A549 (cell line): ENCODE results near the gene KLHL35. TPM values are rescaled to one million over a fixed set of nuclear protein-coding genes. Genes with fewer than 3 reads are reported as not detected.
A peak's percentile ranks its signal among the peaks of the same experiment; 100 is the strongest.

Source experiments
- ATAC-seq, 2 experiments: fragments of 200-7000 bp in 1 of 2; fragments of >200 bp in 1 of 2; cut with Nextera tagmentation in 1 of 2; cut with Tn5 transposase in 1 of 2; 3 replicates each; pipeline versions ENCODE4 v1.8.0 to v1.9.1; 2018 to 2020; ENCODE audit warnings: mild to moderate bottlenecking in 1 of 2, moderate library complexity in 1 of 2
- CTCF ChIA-PET: fragments of 300-600 bp; sonication (Branson Sonifier 250); formaldehyde crosslinking; extraction: SDS; loops from one replicate; lab custom pipeline; 2021; ENCODE audit warnings: antibody characterized with exemption, inconsistent platforms; lab: Yijun Ruan, JAX
- POLR2A ChIA-PET: fragments of 350-600 bp; formaldehyde crosslinking; extraction: SDS; loops from one replicate; lab custom pipeline; 2021; ENCODE audit warnings: antibody characterized with exemption, inconsistent platforms; lab: Yijun Ruan, JAX
- DNase-seq, 2 experiments: peaks; one replicate each; pipeline versions ENCODE4 v3.0.0 to v3.0.0-alpha.2; 2011 to 2016; ENCODE audit warnings: low read depth in 1 of 2, low spot score in 1 of 2
- FAIRE-seq: peaks from 2 replicates; lab custom pipeline; 2011; peaks lifted over from hg19 to GRCh38; lab: Jason Lieb, UNC
- H3K27ac ChIP-seq, 2 experiments: fragments of >200 bp; sonication (Bioruptor Twin); formaldehyde crosslinking; 3 replicates each; pipeline ENCODE4 v1.5.1; 2016 to 2017
- H3K4me1 ChIP-seq: fragments of >200 bp; sonication (Bioruptor Twin); formaldehyde crosslinking; 3 replicates; pipeline ENCODE4 v1.6.1; 2016
- H3K4me2 ChIP-seq: fragments of >200 bp; sonication (Bioruptor Twin); formaldehyde crosslinking; 3 replicates; pipeline ENCODE4 v1.6.1; 2016
- H3K4me3 ChIP-seq: fragments of >200 bp; sonication (Bioruptor Twin); formaldehyde crosslinking; 3 replicates; pipeline ENCODE4 v1.5.1; 2016
- H3K9me3 ChIP-seq: fragments of >200 bp; sonication (Bioruptor Twin); formaldehyde crosslinking; 3 replicates; pipeline ENCODE4 v1.6.1; 2016
- BHLHE40 ChIP-seq: IDR thresholded peaks from 2 replicates; pipeline ENCODE4 v1.6.1; 2012; ENCODE audit warnings: low read depth, low read length, inconsistent platforms
- FOXS1 ChIP-seq: fragments of 250-450 bp; sonication (Bioruptor Pico); IDR thresholded peaks from 2 replicates; pipeline ENCODE4 v1.5.0; 2020; ENCODE audit warnings: mild to moderate bottlenecking, moderate library complexity
- HEYL ChIP-seq: fragments of 250-450 bp; sonication (Bioruptor Pico); IDR thresholded peaks from 2 replicates; pipeline ENCODE4 v1.8.0; 2021; ENCODE audit warnings: mild to moderate bottlenecking, moderate library complexity
- HOXA7 ChIP-seq: fragments of 250-450 bp; sonication (Bioruptor Pico); IDR thresholded peaks from 2 replicates; pipeline ENCODE4 v1.5.0; 2020; ENCODE audit warnings: mild to moderate bottlenecking, moderate library complexity
- HOXB13 ChIP-seq: fragments of 250-450 bp; sonication (Bioruptor Pico); IDR thresholded peaks from 2 replicates; pipeline ENCODE4 v1.5.0; 2020; ENCODE audit warnings: low read depth, mild to moderate bottlenecking, moderate library complexity
- JUNB ChIP-seq: fragments of >200 bp; sonication (Bioruptor Twin); formaldehyde crosslinking; IDR thresholded peaks from 2 replicates; pipeline ENCODE4 v1.6.1; 2016
- KDM1A ChIP-seq: fragments of 200-600 bp; sonication (generic); IDR thresholded peaks from 2 replicates; pipeline ENCODE4 v1.6.1; 2016; ENCODE audit warnings: low read depth, mild to moderate bottlenecking
- MAZ ChIP-seq: fragments of 150-350 bp; IDR thresholded peaks from 2 replicates; pipeline ENCODE4 v1.6.1; 2014; ENCODE audit warnings: antibody characterized with exemption, low read depth, low read length, borderline replicate concordance
- POLR2AphosphoS2 ChIP-seq: conservative IDR thresholded peaks from 2 replicates; pipeline ENCODE4 v1.6.1; 2012; ENCODE audit warnings: low read length, improper control_type of control experiment, inconsistent platforms
- RCOR1 ChIP-seq: fragments of 150-350 bp; IDR thresholded peaks from 2 replicates; pipeline ENCODE4 v1.6.1; 2014; ENCODE audit warnings: antibody characterized with exemption, low read length, low read depth
- SMC3 ChIP-seq: fragments of >200 bp; sonication (Bioruptor Twin); formaldehyde crosslinking; IDR thresholded peaks from 3 replicates; pipeline ENCODE4 v1.6.1; 2018; ENCODE audit warnings: inconsistent platforms
- TFCP2L1 ChIP-seq: fragments of 250-450 bp; sonication (Bioruptor Pico); IDR thresholded peaks from 2 replicates; pipeline ENCODE4 v1.5.0; 2021; ENCODE audit warnings: mild to moderate bottlenecking
- TP53 ChIP-seq: fragments of 250-450 bp; sonication (Bioruptor Pico); IDR thresholded peaks from 2 replicates; pipeline ENCODE4 v1.5.0; 2021; ENCODE audit warnings: mild to moderate bottlenecking, moderate library complexity
- ZC3H11A ChIP-seq: fragments of 450-650 bp; IDR thresholded peaks from 2 replicates; pipeline ENCODE4 v1.6.1; 2014; ENCODE audit warnings: antibody characterized with exemption, mild to moderate bottlenecking
- ZFP36 ChIP-seq: fragments of 450-650 bp; IDR thresholded peaks from 2 replicates; pipeline ENCODE4 v1.6.1; 2014; ENCODE audit warnings: borderline replicate concordance; ENCODE audit not compliant: partially characterized antibody
- ZSCAN20 ChIP-seq: fragments of 250-450 bp; sonication (Bioruptor Pico); IDR thresholded peaks from 2 replicates; pipeline ENCODE4 v1.8.0; 2022; ENCODE audit warnings: mild to moderate bottlenecking, moderate library complexity
- WGBS: methylation state at CpG from one replicate; pipeline ENCODE4 v1.1.6; 2017; ENCODE audit errors: missing lambda C conversion rate; 5-methylcytosine and 5-hydroxymethylcytosine counted together
- polyA plus RNA-seq, 4 experiments: library from polyadenylated mRNA; depleted of rRNA in 3 of 4; stranded (reverse); fragments of >200 nt; fragmentation: RNase III in 1 of 4; extraction: RNeasy Plus Mini Kit Qiagen cat#74134 plus additional on column Dnase treatment in 1 of 4; gene quantifications; 2 replicates in 3 of 4; 3 replicates in 1 of 4; pipeline ENCODE4 v1.2.3, GENCODE V29; 2011 to 2017
- TF ChIP-seq, protein P1 (sequence below): fragments of >200 bp; sonication (Bioruptor Twin); formaldehyde crosslinking; IDR thresholded peaks from 3 replicates; pipeline ENCODE4 v1.6.1; 2016
- TF ChIP-seq, protein P2 (sequence below): fragments of >200 bp; sonication (Bioruptor Twin); formaldehyde crosslinking; IDR thresholded peaks from 2 replicates; pipeline ENCODE4 v1.6.1; 2016
- TF ChIP-seq, protein P3 (sequence below): fragments of 200-600 bp; sonication (generic); IDR thresholded peaks from 2 replicates; pipeline ENCODE4 v1.6.1; 2016; ENCODE audit warnings: antibody characterized with exemption, mild to moderate bottlenecking, moderate library complexity
- TF ChIP-seq, protein P4 (sequence below): fragments of >200 bp; sonication (Bioruptor Twin); formaldehyde crosslinking; IDR thresholded peaks from 3 replicates; pipeline ENCODE4 v1.5.1; 2016

The KLHL35 gene
- polyA plus RNA-seq, 2 of the 4 experiments (the other 2 are of a cell fraction) = 0.56 to 1.0 TPM

DNA sequence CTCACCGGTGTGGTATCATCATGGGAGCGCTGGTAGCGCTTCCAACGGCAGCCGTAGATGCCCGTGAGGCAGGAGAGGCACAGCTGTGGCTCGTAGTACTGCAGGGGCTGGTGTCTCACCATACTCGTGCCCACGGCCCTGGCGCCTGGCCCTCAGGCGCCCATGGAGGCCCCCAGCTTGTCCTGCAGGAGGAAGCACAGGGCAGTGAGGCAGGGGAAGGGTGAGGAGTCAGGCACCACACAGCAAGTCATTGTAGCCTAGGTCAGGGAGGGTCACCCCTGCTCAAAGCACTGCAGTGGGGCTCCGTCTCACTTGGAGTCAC is 44.6 kb upstream of the KLHL35 start:
- no peak for TF ChIP-seq JUNB
- TF ChIP-seq KDM1A = peak; percentile 5; the same call in 1 of the 2 replicates
- TF ChIP-seq, all 56 proteins: peak for 1
- ChIA-PET POLR2A (no interaction called here), CTCF (interaction anchor here (1.2 to 5.3 kb wide), 5 partner anchors 8 to 337 kb away, joined by 3 to 27 read pairs (median 3); no protein-coding TSS in a partner anchor)
- Histone ChIP-seq H3K27ac (no peak overlapping the region; a peak in 1 of 6 replicates), H3K4me3 (no peak overlapping the region), H3K9me3 (no peaks in the 10 kb centered on the region), H3K4me1 (peaks cover 13% of the 10 kb centered on the region), H3K4me2 (no peak overlapping the region)
- 87% methylated on average over 5 of the region's 12 CpGs for WGBS
- DNase-seq (no peak), ATAC-seq (no peak), FAIRE-seq (no peak)

DNA sequence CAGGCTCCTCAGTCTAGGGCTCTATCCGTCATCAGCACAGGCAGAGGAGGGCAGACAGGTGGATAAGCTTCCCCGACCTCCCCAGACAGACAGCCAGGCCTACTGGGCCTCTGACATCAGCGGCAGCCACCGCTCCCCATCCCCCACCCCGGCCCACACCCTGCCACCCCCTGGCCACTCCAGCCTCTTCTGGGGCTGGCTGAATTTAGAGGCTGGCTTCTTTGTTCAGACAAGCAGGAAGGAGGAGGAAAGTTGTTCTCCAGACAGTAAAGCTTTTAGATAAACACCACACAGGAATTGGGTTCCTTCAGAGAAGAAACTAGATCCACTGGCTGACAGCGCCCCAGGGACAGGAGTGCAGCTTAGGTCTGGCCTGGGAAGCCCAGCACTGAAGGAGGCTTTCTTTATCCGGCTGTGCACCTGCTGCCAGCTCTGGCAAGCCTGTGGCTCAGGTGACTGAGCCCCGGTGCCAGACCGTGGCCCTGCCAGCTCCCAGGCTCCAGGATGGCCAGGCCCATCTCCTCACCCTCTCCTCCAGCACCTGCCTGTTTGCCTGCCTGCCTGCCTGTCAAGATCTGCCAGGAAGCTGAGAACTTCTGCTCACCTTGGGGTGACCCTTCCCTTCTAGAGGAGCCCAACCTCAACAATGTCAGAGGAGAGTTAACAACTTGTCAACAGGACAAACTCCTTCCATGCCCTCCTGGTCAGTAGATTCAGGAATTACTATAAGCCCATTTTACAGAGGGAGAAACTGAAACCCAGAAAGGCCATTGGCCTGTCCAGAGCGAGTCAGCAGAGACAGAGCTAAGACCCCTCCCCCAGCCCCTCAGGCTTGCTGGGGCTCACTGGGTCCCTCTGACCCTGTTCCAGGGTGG is 44.0 kb upstream of the KLHL35 start:
- FAIRE-seq = no peak
- TF ChIP-seq KDM1A (peak; percentile 50; the same call in 1 of the 2 replicates), FOXS1 (CRISPR knock-in tag) (no peak)

DNA sequence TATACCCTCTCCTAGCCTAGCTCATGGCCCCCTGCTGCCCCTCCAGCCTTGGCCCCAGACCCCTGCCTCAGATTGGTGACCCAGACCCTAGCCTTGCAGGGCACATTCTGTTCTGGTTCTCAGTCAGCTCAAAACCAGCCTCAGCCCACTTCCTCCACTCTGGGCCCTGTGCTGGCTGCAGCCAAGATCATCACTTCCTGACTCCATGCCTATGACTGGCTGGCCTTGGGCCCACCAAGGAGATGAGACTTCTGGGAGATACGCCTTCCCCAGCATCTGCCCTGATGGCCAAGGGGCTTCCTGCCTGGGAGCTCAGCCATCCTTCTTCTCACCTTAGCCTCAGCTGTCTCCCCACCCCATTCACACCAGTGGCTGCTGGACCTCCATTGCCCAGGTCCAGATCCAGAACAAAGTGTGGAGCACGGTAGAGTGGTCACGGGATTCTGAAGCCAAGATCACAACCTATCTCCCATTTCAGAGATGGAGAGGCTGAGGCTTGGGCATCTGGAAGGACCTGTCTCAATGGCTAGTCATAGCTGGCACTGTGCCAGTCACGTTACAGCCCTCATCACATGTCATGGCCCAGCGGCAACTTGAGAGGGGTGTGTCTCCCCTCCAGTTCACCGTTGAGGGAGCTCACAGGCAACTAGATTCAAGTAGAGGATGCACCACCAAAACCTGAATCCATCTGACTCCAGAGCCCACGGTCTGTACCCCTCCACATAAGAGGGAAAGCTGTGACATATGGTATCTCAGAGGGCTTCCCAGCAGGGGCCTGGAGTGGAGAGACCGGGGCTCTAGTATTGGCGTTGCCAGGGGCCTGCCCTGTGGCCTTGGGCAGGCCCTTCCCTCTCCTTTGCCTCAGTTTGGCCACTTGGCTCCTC is 43.0 kb upstream of the KLHL35 start:
- Histone ChIP-seq H3K4me1 (peaks cover 13% of the 10 kb centered on the region), H3K27ac (peak overlapping the region in 1 of 2 experiments; percentile 62; a peak in 3 of 6 replicates), H3K4me3 (no peak overlapping the region), H3K9me3 (no peaks in the 10 kb centered on the region), H3K4me2 (0 out of 3 replicates have a peak overlapping the region, but pooled peaks have one; percentile 30)
- FAIRE-seq = no peak
- 83% methylated on average over 9 of the region's 9 CpGs for WGBS
- ChIA-PET CTCF (interaction anchor here (0.6 to 5.3 kb wide), 11 partner anchors 9 to 336 kb away, joined by 3 to 27 read pairs (median 3); partner anchors contain the start of gene GDPD5), POLR2A (no interaction called here)
- ATAC-seq = peak in 1 of 2 experiments; percentile 12; a peak in 2 of 6 replicates
- TF ChIP-seq SMC3 (no peak), BHLHE40 (no peak), HOXB13 (CRISPR knock-in tag) (no peak), TFCP2L1 (CRISPR knock-in tag) (no peak), MAZ (no peak), TP53 (CRISPR knock-in tag) (no peak), HEYL (no peak), ZFP36 (no peak), FOXS1 (CRISPR knock-in tag) (no peak), HOXA7 (CRISPR knock-in tag) (no peak), ZC3H11A (no peak), RCOR1 (no peak), ZSCAN20 (CRISPR knock-in tag) (no peak), POLR2AphosphoS2 (no peak)
- TF ChIP-seq, protein P1, sequence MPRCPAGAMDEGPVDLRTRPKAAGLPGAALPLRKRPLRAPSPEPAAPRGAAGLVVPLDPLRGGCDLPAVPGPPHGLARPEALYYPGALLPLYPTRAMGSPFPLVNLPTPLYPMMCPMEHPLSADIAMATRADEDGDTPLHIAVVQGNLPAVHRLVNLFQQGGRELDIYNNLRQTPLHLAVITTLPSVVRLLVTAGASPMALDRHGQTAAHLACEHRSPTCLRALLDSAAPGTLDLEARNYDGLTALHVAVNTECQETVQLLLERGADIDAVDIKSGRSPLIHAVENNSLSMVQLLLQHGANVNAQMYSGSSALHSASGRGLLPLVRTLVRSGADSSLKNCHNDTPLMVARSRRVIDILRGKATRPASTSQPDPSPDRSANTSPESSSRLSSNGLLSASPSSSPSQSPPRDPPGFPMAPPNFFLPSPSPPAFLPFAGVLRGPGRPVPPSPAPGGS = no peak
- TF ChIP-seq, protein P2, sequence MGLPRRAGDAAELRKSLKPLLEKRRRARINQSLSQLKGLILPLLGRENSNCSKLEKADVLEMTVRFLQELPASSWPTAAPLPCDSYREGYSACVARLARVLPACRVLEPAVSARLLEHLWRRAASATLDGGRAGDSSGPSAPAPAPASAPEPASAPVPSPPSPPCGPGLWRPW = no peak
- TF ChIP-seq, protein P3, sequence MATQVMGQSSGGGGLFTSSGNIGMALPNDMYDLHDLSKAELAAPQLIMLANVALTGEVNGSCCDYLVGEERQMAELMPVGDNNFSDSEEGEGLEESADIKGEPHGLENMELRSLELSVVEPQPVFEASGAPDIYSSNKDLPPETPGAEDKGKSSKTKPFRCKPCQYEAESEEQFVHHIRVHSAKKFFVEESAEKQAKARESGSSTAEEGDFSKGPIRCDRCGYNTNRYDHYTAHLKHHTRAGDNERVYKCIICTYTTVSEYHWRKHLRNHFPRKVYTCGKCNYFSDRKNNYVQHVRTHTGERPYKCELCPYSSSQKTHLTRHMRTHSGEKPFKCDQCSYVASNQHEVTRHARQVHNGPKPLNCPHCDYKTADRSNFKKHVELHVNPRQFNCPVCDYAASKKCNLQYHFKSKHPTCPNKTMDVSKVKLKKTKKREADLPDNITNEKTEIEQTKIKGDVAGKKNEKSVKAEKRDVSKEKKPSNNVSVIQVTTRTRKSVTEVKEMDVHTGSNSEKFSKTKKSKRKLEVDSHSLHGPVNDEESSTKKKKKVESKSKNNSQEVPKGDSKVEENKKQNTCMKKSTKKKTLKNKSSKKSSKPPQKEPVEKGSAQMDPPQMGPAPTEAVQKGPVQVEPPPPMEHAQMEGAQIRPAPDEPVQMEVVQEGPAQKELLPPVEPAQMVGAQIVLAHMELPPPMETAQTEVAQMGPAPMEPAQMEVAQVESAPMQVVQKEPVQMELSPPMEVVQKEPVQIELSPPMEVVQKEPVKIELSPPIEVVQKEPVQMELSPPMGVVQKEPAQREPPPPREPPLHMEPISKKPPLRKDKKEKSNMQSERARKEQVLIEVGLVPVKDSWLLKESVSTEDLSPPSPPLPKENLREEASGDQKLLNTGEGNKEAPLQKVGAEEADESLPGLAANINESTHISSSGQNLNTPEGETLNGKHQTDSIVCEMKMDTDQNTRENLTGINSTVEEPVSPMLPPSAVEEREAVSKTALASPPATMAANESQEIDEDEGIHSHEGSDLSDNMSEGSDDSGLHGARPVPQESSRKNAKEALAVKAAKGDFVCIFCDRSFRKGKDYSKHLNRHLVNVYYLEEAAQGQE = no peak
- TF ChIP-seq, protein P4, sequence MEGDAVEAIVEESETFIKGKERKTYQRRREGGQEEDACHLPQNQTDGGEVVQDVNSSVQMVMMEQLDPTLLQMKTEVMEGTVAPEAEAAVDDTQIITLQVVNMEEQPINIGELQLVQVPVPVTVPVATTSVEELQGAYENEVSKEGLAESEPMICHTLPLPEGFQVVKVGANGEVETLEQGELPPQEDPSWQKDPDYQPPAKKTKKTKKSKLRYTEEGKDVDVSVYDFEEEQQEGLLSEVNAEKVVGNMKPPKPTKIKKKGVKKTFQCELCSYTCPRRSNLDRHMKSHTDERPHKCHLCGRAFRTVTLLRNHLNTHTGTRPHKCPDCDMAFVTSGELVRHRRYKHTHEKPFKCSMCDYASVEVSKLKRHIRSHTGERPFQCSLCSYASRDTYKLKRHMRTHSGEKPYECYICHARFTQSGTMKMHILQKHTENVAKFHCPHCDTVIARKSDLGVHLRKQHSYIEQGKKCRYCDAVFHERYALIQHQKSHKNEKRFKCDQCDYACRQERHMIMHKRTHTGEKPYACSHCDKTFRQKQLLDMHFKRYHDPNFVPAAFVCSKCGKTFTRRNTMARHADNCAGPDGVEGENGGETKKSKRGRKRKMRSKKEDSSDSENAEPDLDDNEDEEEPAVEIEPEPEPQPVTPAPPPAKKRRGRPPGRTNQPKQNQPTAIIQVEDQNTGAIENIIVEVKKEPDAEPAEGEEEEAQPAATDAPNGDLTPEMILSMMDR = no peak
- DNase-seq = no peak

More for the DNA sequence above, 44.0 kb upstream of the KLHL35 start:
- H3K4me1 ChIP-seq = peaks cover 13% of the 10 kb centered on the region
- H3K27ac ChIP-seq = peak overlapping the region in 1 of 2 experiments; percentile 27; a peak in 1 of 6 replicates
- no peak overlapping the region for H3K4me3 ChIP-seq
- no peaks in the 10 kb centered on the region for H3K9me3 ChIP-seq
- no peak overlapping the region for H3K4me2 ChIP-seq
- POLR2A ChIA-PET = no interaction called here
- ATAC-seq (no peak; a peak in 1 of 6 replicates), DNase-seq (no peak)
- WGBS = 73% methylated on average over 9 of the region's 10 CpGs
- CTCF ChIA-PET = interaction anchor here (1.2 to 5.3 kb wide), 9 partner anchors 8 to 337 kb away, joined by 3 to 27 read pairs (median 3); partner anchors contain the start of gene GDPD5
